ENCODE data around the gene TMSB4X.
A peak's percentile ranks its signal among the peaks of the same experiment; 100 is the strongest.
"Not testable (repeated sequence)": the region's sequence is repeated elsewhere in the genome, so short reads cannot be mapped to it uniquely, and the experiment has no call there.

The TMSB4X gene

DNA sequence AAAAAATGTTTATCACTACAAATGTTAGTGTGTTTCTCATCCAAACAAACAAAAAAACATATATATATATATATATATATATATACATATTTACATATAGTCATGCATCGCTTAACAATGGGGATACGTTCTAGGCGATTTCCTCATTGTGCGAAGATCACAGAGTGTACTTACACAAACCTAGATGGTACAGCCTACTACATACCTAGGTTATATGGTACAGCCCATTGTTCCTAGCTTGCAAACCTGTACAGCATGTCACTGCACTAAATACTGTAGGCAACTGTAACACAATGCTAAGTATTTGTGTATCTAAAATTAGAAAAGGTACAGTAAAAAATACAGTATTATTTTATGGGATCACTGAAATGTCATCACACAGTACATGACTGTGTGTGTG is 16.4 kb upstream of the TMSB4X start:
- Histone ChIP-seq H3K9me2 (ENCODE audit: low read depth, low read length) (no peaks in the 10 kb centered on the region), H3K79me2 (ENCODE audit: insufficient read depth, low read length) (no peaks in the 10 kb centered on the region), H3K27ac (ENCODE audit: low read depth, low read length, poor library complexity, severe bottlenecking) (peak overlapping the region; percentile 100), H3K36me3 (ENCODE audit: insufficient read depth, low read length) (no peaks in the 10 kb centered on the region), H3K4me2 (ENCODE audit: low read length) (peak overlapping the region; percentile 64), H4K20me1 (ENCODE audit: insufficient read depth, low read length) (no peaks in the 10 kb centered on the region), H3F3A (ENCODE audit: insufficient read depth, low read length) (0 out of 2 replicates have a peak, but pooled peaks cover 8% of the 10 kb centered on the region), H3K9me3 (ENCODE audit: low read length) (no peaks in the 10 kb centered on the region), H3K4me1 (ENCODE audit: insufficient read depth, low read length, severe bottlenecking) (peaks cover 66% of the 10 kb centered on the region), H3K4me3 (ENCODE audit: low read depth, low read length, poor library complexity, severe bottlenecking) (peak overlapping the region; percentile 45), H3K27me3 (ENCODE audit: insufficient read depth, low read length) (no peaks in the 10 kb centered on the region), H2AFZ (ENCODE audit: low read length) (no peak overlapping the region), H3K9ac (ENCODE audit: low read length) (peak overlapping the region; percentile 68)
- TF ChIP-seq EZH2 (IDR thresholded peaks at IDR 0.05; ENCODE audit: borderline replicate concordance, low read length), result no peak
- no peak for TF ChIP-seq CTCF (IDR thresholded peaks at IDR 0.05; ENCODE audit: low read length)

DNA sequence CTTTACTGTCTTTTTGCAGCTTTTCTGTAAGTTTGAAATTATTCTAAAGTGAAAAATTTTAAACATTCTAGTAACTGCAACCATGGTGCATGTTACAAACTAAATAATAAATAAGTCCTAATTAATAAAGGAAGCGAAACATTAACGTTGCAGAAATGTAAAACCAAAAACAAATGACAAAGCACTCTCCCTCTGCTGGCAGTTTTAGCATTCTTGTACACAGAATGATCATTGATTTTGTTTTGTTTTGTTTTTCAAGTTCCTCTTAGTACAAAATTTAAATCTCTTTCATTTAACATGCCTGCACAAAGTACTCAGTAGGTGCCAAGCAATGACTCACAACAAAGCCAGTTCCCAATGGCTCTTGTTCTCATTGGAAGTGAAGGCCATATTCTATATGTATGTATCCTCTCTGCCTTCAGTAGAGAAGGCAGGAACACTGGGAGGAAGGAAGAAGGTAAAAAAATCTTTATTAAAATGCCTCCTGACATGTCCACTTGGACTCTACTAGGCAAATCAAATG is 13.7 kb upstream of the TMSB4X start:
- Histone ChIP-seq H3K4me2 (ENCODE audit: low read length) (no peak overlapping the region), H3K9me2 (ENCODE audit: low read depth, low read length) (no peaks in the 10 kb centered on the region), H2AFZ (ENCODE audit: low read length) (no peak overlapping the region), H3K4me3 (ENCODE audit: low read depth, low read length, poor library complexity, severe bottlenecking) (no peak overlapping the region), H3K9me3 (ENCODE audit: low read length) (no peaks in the 10 kb centered on the region), H3K27me3 (ENCODE audit: insufficient read depth, low read length) (no peaks in the 10 kb centered on the region), H3K36me3 (ENCODE audit: insufficient read depth, low read length) (no peaks in the 10 kb centered on the region), H3K27ac (ENCODE audit: low read depth, low read length, poor library complexity, severe bottlenecking) (no peak overlapping the region), H4K20me1 (ENCODE audit: insufficient read depth, low read length) (no peaks in the 10 kb centered on the region), H3F3A (ENCODE audit: insufficient read depth, low read length) (0 out of 2 replicates have a peak, but pooled peaks cover 8% of the 10 kb centered on the region), H3K9ac (ENCODE audit: low read length) (no peak overlapping the region), H3K79me2 (ENCODE audit: insufficient read depth, low read length) (no peaks in the 10 kb centered on the region), H3K4me1 (ENCODE audit: insufficient read depth, low read length, severe bottlenecking) (peaks cover 49% of the 10 kb centered on the region)
- TF ChIP-seq EZH2 (IDR thresholded peaks at IDR 0.05; ENCODE audit: borderline replicate concordance, low read length), result no peak
- TF ChIP-seq CTCF (IDR thresholded peaks at IDR 0.05; ENCODE audit: low read length), result no peak

DNA sequence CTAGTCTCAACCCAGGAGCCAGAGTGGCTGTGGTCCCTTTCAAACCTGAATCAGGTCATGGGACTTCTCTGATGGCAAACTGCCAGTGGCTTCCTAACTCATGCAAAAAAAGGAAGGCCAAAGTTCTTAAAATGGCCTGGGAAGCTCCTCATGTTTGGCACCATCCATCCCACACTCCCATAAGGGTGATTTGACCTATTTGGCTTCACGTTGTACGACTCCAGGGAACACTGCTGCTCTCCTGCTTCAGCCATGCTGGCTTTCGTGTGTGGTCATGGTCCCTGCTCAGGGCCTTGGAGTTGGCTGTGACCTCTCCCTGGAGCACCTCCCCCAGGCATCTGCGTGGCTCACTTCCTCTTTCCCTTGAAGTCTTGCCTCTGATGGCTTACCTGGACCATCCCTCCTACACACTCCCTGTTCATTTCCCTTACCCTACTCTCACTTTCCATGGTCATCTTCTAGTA is 12.8 kb upstream of the TMSB4X start:
- H3K27ac ChIP-seq (ENCODE audit: low read depth, low read length, poor library complexity, severe bottlenecking), result no peak overlapping the region
- H2AFZ ChIP-seq (ENCODE audit: low read length), result no peak overlapping the region
- peaks cover 47% of the 10 kb centered on the region for H3K4me1 ChIP-seq (ENCODE audit: insufficient read depth, low read length, severe bottlenecking)
- TF ChIP-seq EZH2 (IDR thresholded peaks at IDR 0.05; ENCODE audit: borderline replicate concordance, low read length) (no peak), CTCF (IDR thresholded peaks at IDR 0.05; ENCODE audit: low read length) (no peak)
- H3K9me2 ChIP-seq (ENCODE audit: low read depth, low read length), result no peaks in the 10 kb centered on the region
- H3K9ac ChIP-seq (ENCODE audit: low read length), result no peak overlapping the region
- H4K20me1 ChIP-seq (ENCODE audit: insufficient read depth, low read length), result no peaks in the 10 kb centered on the region
- no peaks in the 10 kb centered on the region for H3K79me2 ChIP-seq (ENCODE audit: insufficient read depth, low read length)
- no peak overlapping the region for H3K4me3 ChIP-seq (ENCODE audit: low read depth, low read length, poor library complexity, severe bottlenecking)
- H3K36me3 ChIP-seq (ENCODE audit: insufficient read depth, low read length), result no peaks in the 10 kb centered on the region
- 0 out of 2 replicates have a peak, but pooled peaks cover 8% of the 10 kb centered on the region for H3F3A ChIP-seq (ENCODE audit: insufficient read depth, low read length)
- H3K9me3 ChIP-seq (ENCODE audit: low read length), result no peaks in the 10 kb centered on the region
- no peak overlapping the region for H3K4me2 ChIP-seq (ENCODE audit: low read length)
- no peaks in the 10 kb centered on the region for H3K27me3 ChIP-seq (ENCODE audit: insufficient read depth, low read length)

- not testable (repeated sequence) for H3K4me3 ChIP-seq (ENCODE audit: low read depth, low read length, poor library complexity, severe bottlenecking); H2AFZ ChIP-seq (ENCODE audit: low read length); H3K9ac ChIP-seq (ENCODE audit: low read length); H3K27me3 ChIP-seq (ENCODE audit: insufficient read depth, low read length); H3K9me3 ChIP-seq (ENCODE audit: low read length); H4K20me1 ChIP-seq (ENCODE audit: insufficient read depth, low read length); H3F3A ChIP-seq (ENCODE audit: insufficient read depth, low read length); H3K4me2 ChIP-seq (ENCODE audit: low read length); H3K36me3 ChIP-seq (ENCODE audit: insufficient read depth, low read length); H3K79me2 ChIP-seq (ENCODE audit: insufficient read depth, low read length); H3K27ac ChIP-seq (ENCODE audit: low read depth, low read length, poor library complexity, severe bottlenecking); H3K9me2 ChIP-seq (ENCODE audit: low read depth, low read length)
- peaks cover 40% of the 10 kb centered on the region for H3K4me1 ChIP-seq (ENCODE audit: insufficient read depth, low read length, severe bottlenecking)
Measured at GRCh38 chrX:12963210-12963850, 11.6 kb upstream of the TMSB4X start.
